BJ (cell line): ENCODE measurements around the gene IL17F. TPM values are rescaled to one million over a fixed set of nuclear protein-coding genes. Genes with fewer than 3 reads are reported as not detected.

Source experiments
- CTCF ChIA-PET: fragments of 350-600 bp; formaldehyde crosslinking; extraction: SDS; loops from one replicate; lab custom pipeline; 2021; ENCODE audit warnings: antibody characterized with exemption, inconsistent platforms; lab: Yijun Ruan, JAX
- POLR2A ChIA-PET: fragments of 300-600 bp; sonication (Branson Sonifier 250); formaldehyde crosslinking; extraction: SDS; loops from one replicate; lab custom pipeline; 2021; ENCODE audit warnings: antibody characterized with exemption; lab: Charles Lee
- DNase-seq: peaks from one replicate; pipeline ENCODE4 v3.0.0-alpha.2; 2011; ENCODE audit warnings: low read depth
- H3K27me3 ChIP-seq: 2 replicates; pipeline ENCODE4 v1.6.0; 2011; ENCODE audit warnings: low read length; ENCODE audit not compliant: control insufficient read depth, insufficient read depth
- H3K36me3 ChIP-seq: 2 replicates; pipeline ENCODE4 v1.5.1; 2011; ENCODE audit warnings: low read length; ENCODE audit not compliant: control insufficient read depth, insufficient read depth
- H3K4me3 ChIP-seq: 2 replicates; pipeline ENCODE4 v1.5.1; 2011; ENCODE audit warnings: low read depth, mild to moderate bottlenecking, control low read depth, low read length
- CTCF ChIP-seq: IDR thresholded peaks from 2 replicates; pipeline ENCODE4 v1.5.1; 2011; ENCODE audit warnings: low read depth, mild to moderate bottlenecking, control low read depth, inconsistent platforms, low read length, moderate library complexity; ENCODE audit not compliant: insufficient read depth
- polyA plus RNA-seq: library from polyadenylated mRNA; depleted of rRNA; stranded (reverse); fragments of >200 nt; gene quantifications from 2 replicates; pipeline ENCODE4 v1.2.3, GENCODE V29; 2011

IL17F gene
- polyA plus RNA-seq, 1 experiment, result not detected

- no peak overlapping the region for H3K4me3 ChIP-seq
- no peaks in the 10 kb centered on the region for H3K27me3 ChIP-seq
- ChIA-PET POLR2A (no interaction called here), CTCF (no interaction called here)
- H3K36me3 ChIP-seq, result no peaks in the 10 kb centered on the region
- TF ChIP-seq CTCF, result no peak
- DNase-seq, result no peak
Measured at GRCh38 chr6:52210227-52210626, 34.1 kb downstream of the IL17F start.

GRCh38 chr6:52209770-52210169 lies 34.5 kb downstream of the IL17F start:
- no peak for DNase-seq
- Histone ChIP-seq H3K27me3 (no peaks in the 10 kb centered on the region), H3K4me3 (no peak overlapping the region), H3K36me3 (no peaks in the 10 kb centered on the region)
- POLR2A ChIA-PET, result no interaction called here
- no peak for TF ChIP-seq CTCF
- CTCF ChIA-PET, result no interaction called here

GRCh38 chr6:52208612-52209011 lies 35.7 kb downstream of the IL17F start:
- no peak for TF ChIP-seq CTCF
- H3K36me3 ChIP-seq, result no peaks in the 10 kb centered on the region
- H3K27me3 ChIP-seq, result no peaks in the 10 kb centered on the region
- CTCF ChIA-PET, result no interaction called here
- no peak for DNase-seq
- no peak overlapping the region for H3K4me3 ChIP-seq
- POLR2A ChIA-PET, result no interaction called here

- TF ChIP-seq CTCF, result no peak
- Histone ChIP-seq H3K27me3 (peaks cover under 1% of the 10 kb centered on the region; the same call in 1 of the 2 replicates), H3K4me3 (no peak overlapping the region), H3K36me3 (no peaks in the 10 kb centered on the region)
- ChIA-PET POLR2A (no interaction called here), CTCF (no interaction called here)
- DNase-seq, result no peak
Measured at GRCh38 chr6:52207066-52207465, 37.2 kb downstream of the IL17F start.

GRCh38 chr6:52201493-52201892 lies 42.8 kb downstream of the IL17F start:
- CTCF ChIA-PET, result no interaction called here

More at GRCh38 chr6:52201493-52201892, 42.8 kb downstream of the IL17F start:
- POLR2A ChIA-PET, result no interaction called here
- H3K27me3 ChIP-seq, result peaks cover 2% of the 10 kb centered on the region; the same call in 1 of the 2 replicates
- no peak overlapping the region for H3K4me3 ChIP-seq
- DNase-seq, result no peak
- TF ChIP-seq CTCF, result no peak
- no peaks in the 10 kb centered on the region for H3K36me3 ChIP-seq
